ENCODE results near the gene PPFIA2.

The PPFIA2 gene

GRCh38 chr12:81274637-81275529 is 484.3 kb downstream of the PPFIA2 start:
- no peak for DNase-seq (ENCODE audit: low spot score)

GRCh38 chr12:81270385-81270784 is 488.8 kb downstream of the PPFIA2 start:
- DNase-seq (ENCODE audit: low spot score), result no peak

GRCh38 chr12:81263072-81263471 is 496.1 kb downstream of the PPFIA2 start:
- DNase-seq (ENCODE audit: low spot score), result no peak

GRCh38 chr12:81261508-81262207 is 497.5 kb downstream of the PPFIA2 start:
- no peak for DNase-seq (ENCODE audit: low spot score)

- no peak for DNase-seq (ENCODE audit: low spot score)
Observed at GRCh38 chr12:81259360-81259759, 499.8 kb downstream of the PPFIA2 start.

GRCh38 chr12:81257947-81258551 is 501.1 kb downstream of the PPFIA2 start:
- no peak for DNase-seq (ENCODE audit: low spot score)

GRCh38 chr12:81255947-81256346 is 503.2 kb downstream of the PPFIA2 start:
- no peak for DNase-seq (ENCODE audit: low spot score)

GRCh38 chr12:81255456-81255855 is 503.7 kb downstream of the PPFIA2 start:
- DNase-seq (ENCODE audit: low spot score), result no peak

GRCh38 chr12:81253360-81253759 is 505.8 kb downstream of the PPFIA2 start:
- DNase-seq (ENCODE audit: low spot score), result no peak

GRCh38 chr12:81252228-81252627 is 506.9 kb downstream of the PPFIA2 start:
- no peak for DNase-seq (ENCODE audit: low spot score)

- no peak for DNase-seq (ENCODE audit: low spot score)
Observed at GRCh38 chr12:81249976-81250375, 509.2 kb downstream of the PPFIA2 start.

GRCh38 chr12:81245907-81246570 is 513.1 kb downstream of the PPFIA2 start:
- peak; percentile 10 for DNase-seq (ENCODE audit: low spot score)

GRCh38 chr12:81245458-81245857 is 513.7 kb downstream of the PPFIA2 start:
- DNase-seq (ENCODE audit: low spot score), result no peak

GRCh38 chr12:81231574-81232368 is 527.4 kb downstream of the PPFIA2 start:
- DNase-seq (ENCODE audit: low spot score), result no peak

GRCh38 chr12:81229759-81230158 is 529.4 kb downstream of the PPFIA2 start:
- no peak for DNase-seq (ENCODE audit: low spot score)

- DNase-seq (ENCODE audit: low spot score), result no peak
Observed at GRCh38 chr12:81224626-81225025, 534.5 kb downstream of the PPFIA2 start.

GRCh38 chr12:81222846-81223592 is 536.1 kb downstream of the PPFIA2 start:
- DNase-seq (ENCODE audit: low spot score), result no peak

- DNase-seq (ENCODE audit: low spot score), result no peak
Observed at GRCh38 chr12:81221681-81222080, 537.5 kb downstream of the PPFIA2 start.

- no peak for DNase-seq (ENCODE audit: low spot score)
Observed at GRCh38 chr12:81216739-81217138, 542.4 kb downstream of the PPFIA2 start.

GRCh38 chr12:81212996-81213696 is 546.0 kb downstream of the PPFIA2 start:
- DNase-seq (ENCODE audit: low spot score), result no peak

Data from iPS-NIHi11 (cell line).